Activated CD8-positive, alpha-beta memory T cell treated with anti-CD3 and anti-CD28 coated beads, Interleukin-2, amount 50 U/mL, for 48 hours (primary cell): Measurements from ENCODE around the gene CCRL2.
"Not testable (repeated sequence)": the region's sequence is repeated elsewhere in the genome, so short reads cannot be mapped to it uniquely, and the experiment has no call there.

Source experiments
- DNase-seq: peaks from one replicate; pipeline ENCODE4 v3.0.0-alpha.2; 2020

Gene CCRL2

DNA sequence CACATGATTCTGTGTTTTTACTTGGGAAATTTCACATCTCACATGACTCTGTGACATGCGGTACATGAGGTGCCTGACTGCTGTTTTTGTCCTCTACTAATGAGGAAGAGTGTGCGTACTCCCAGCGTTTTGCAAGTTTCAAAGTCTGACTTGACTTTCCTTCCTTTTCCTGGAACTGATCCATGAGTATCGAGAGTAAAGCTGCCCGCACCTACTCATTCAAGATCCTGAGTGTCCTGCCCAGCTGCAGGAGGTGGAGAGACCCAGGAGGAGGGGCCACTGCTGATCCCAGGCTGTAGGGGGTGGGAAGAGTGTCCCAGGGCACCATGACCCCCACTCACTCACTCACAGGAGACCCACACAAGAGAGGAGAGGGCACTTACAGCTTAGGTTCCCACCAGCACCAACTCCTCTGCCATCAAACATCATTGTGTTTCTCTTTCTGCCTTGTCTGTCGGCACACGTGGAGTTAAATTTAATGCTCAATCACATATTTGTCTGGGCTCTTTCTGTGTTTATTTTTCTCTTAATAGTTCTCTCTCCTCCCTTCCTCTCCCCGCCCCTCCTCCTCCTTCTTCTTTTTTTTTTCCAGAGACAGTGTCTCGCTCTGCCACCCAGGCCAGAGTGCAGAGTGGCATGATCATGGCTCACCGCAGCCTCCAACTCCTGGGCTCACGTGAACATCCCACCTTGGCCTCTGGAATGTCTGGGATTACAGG, 1.6 kb upstream of the CCRL2 start:
- no peak for DNase-seq

DNA sequence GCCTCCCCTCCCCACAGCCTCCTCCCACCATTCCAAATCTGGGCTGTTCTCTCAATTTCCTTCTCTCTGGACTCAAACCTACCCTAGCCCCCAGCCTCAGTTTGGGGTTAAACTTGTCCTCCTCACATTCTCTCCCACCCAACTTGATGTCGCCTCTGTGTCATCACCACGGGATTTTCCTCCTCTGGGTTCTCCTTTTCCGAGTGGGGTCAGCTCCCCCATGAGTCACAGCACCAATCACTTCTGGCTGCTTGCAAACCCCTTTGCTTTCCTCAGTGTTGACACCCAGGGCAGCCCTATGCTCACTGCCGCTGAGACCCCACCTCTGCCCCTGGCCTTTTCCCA, 644 bp upstream of the CCRL2 start:
- DNase-seq: no peak

DNA sequence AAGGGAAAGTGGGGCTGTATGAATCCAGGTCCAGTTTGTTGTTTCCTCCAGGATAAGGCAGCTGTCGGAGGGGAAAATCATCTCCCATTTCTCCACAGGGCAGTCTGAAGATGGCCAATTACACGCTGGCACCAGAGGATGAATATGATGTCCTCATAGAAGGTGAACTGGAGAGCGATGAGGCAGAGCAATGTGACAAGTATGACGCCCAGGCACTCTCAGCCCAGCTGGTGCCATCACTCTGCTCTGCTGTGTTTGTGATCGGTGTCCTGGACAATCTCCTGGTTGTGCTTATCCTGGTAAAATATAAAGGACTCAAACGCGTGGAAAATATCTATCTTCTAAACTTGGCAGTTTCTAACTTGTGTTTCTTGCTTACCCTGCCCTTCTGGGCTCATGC, 911 bp downstream of the CCRL2 start:
- no peak for DNase-seq

DNA sequence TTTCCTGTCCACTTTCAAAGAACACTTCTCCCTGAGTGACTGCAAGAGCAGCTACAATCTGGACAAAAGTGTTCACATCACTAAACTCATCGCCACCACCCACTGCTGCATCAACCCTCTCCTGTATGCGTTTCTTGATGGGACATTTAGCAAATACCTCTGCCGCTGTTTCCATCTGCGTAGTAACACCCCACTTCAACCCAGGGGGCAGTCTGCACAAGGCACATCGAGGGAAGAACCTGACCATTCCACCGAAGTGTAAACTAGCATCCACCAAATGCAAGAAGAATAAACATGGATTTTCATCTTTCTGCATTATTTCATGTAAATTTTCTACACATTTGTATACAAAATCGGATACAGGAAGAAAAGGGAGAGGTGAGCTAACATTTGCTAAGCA, 1.8 kb downstream of the CCRL2 start:
- DNase-seq: no peak

DNA sequence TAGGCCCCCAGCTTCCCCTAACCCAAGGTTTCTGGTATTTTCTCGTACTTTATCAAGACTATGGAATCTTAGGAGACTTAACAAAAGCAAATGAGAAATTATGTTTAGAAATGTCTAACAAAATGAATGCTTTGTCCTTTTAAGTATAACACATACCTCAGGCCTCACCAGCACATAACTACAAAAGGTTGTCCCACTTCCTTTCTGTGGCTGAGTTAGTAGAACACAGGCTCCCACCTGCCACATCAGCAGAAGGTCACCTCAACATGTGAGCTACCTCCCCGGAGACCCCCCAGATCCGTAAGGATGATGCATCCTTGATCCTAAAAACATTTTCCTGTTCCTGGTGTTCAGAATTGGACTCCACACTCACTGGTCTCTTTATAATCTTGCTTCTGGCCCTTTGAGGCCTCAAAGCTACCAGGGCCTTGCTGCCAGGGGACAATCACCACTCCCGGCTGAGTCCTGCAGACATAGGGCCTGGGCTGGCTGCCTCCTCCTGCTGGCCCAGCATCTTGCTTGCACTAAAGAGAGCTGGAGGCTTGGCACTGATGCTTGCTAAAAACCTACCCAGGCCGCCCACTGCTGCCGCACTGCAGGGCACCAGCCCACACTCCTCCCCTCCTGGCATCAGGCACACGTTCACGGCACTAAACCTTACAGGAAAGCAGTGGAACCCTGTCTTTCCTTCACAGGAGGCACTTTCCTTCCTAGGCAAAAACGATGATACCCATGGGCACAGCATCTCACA, 2.9 kb downstream of the CCRL2 start:
- no peak for DNase-seq

DNA sequence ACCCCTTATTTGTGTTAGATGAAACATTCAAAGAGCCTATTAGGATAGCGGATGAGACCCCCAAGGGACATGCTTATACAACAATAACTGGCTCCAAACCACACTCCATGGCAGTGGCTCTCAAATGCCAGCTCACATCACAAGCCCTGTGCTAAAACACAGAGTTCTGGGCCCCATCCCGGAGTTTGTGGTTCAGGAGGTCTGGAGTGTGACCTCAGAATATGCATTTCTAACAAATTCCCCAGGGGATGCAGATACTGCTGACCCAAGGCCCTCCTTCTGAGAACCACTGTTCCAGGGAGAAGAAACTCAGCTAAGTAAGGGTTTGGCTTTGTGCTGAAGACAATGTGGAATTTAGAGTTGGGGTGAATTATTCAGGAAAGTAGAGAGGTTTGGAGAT, 3.6 kb downstream of the CCRL2 start:
- DNase-seq: no peak

DNA sequence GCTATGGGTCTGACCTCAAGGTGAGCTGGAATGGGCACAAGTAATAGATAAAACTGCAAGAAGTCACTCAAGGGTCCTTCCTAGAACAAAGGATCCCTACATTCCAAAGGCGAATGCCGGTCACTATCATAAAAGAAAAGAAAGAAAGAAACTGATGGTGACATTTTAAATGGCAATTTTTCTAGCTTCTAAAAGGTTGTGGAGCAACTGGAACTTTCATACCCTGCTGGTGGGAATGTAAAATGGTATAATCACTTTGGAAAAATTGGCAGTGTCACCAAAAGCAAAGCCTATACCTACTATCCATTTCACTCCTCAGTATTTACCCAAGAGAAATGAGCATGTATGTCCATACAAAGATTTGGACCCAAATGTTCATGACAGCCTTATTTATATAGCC, 4.2 kb downstream of the CCRL2 start:
- no peak for DNase-seq

DNA sequence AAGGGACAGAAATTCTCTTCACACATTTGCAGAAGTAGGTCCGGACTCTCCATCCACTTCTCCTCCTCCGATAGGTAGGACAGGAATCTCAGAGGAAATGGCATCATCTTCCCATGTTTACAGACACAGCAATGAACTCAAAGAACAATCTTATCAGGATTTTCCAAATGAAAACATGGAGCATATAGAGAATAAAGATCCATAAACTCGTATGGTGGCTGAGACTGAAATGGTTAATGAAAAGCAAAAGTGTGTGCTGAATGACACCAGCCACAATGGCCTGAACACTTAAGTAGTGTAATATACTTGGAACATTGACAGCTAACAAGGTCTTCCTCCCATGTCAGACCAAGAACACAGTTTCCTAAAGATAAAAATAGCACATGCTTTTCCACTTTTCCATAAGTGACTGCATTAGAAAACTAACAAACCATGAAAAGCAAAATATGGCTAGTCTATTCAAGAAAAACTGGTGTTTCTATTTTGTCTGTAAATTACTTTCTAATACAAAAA, 5.8 kb downstream of the CCRL2 start:
- DNase-seq: no peak

DNA sequence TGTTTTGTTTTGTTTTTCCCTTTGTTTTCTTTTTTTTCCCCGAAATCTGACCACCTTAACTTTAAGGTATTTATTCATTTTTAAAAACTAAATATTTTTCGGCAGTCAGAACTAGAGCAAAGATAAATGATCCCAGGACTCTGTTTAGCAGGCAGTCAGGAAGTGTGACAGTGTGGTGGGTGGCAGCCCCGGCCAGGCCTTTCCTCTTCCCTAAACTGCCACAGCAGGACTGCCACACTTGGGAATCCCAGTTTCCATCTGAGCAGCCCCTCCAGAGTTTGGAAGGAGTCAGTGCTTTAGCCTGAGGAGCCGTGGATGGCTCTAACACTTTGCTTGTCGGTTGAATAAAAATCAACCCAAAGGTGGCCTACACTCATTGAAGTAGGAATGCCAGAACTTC, 6.9 kb downstream of the CCRL2 start:
- no peak for DNase-seq

DNA sequence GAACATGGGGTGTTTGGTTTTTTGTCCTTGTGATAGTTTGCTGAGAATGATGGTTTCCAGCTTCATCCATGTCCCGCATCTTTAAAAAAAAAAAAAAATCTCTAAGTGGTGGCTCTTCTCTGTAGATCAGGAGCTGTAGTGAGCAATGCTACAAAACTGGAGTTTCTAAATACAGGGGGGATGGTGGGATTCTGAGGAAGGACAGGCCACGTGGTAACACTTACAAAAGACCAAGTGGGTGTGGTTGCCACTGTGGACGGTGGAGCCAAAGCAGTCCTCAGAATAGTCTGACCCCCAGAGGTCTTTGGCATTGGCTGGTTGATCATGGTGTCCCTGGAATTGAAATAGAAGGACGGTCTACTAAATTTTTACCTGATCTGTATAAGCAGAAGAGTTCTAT, 7.7 kb downstream of the CCRL2 start:
- DNase-seq: no peak

DNA sequence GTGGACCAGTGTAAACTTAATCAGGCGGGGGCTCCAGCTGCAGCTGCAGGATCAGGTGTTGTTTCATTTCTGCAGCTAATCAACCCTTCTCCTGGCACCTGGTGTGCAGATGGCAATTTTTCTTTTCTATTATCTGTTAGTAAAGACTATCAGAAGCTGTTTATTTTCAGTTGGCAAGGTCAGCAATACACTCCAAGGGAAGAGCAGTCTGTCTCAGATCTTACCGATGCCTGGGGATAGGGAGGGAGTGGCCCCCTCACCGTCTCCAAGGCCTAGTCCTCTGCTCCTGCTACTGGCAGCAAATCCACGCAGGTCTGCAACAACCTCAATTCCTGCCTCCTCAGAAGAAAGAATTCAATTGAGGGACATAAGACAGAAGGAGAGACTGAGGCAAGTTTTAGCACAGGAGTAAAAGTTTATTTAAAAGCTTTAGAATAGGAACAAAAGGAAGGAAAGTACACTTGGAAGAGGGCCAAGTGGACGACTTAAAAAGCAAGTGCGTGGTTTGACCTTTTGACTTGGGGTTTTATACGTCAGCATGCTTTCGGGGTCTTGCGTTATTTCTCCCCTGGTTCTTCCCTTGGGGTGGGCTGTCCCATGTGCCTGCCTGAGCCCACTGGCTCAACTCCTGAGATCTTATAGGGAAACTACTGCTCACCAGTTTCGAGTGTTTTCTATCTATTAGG, 9.2 kb downstream of the CCRL2 start:
- no peak for DNase-seq

DNA sequence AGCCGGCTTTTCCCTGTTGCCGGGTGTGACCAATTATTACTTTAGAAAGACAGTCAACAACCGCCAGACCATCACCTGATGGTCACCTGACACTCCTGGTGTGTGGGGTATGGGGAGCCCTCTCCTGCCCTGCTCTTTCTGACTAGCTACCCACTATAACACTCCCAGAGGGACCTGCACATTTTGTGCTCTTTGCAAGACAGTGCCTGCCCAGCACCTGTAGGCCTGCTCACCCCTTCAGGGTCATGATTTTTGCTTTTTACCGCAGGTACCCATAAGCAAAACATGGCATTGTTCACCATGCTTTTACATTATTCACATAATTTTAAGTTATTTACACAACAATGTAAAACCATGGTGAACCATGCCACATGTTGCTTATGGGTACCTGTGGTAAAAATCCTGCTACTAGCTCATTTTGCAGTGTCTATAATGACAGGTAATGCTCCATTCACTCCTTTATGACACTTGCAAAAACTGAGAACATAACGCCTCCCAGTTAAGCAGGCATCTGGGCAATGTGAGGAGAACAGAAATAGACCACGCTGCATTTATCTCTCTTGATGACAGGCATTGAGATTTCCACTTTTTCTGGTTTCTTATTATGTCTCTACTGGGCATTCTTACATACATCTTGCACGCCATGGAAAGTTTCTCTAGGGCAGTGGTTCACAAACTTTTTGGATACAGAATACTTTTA, 9.9 kb downstream of the CCRL2 start:
- DNase-seq: no peak

DNA sequence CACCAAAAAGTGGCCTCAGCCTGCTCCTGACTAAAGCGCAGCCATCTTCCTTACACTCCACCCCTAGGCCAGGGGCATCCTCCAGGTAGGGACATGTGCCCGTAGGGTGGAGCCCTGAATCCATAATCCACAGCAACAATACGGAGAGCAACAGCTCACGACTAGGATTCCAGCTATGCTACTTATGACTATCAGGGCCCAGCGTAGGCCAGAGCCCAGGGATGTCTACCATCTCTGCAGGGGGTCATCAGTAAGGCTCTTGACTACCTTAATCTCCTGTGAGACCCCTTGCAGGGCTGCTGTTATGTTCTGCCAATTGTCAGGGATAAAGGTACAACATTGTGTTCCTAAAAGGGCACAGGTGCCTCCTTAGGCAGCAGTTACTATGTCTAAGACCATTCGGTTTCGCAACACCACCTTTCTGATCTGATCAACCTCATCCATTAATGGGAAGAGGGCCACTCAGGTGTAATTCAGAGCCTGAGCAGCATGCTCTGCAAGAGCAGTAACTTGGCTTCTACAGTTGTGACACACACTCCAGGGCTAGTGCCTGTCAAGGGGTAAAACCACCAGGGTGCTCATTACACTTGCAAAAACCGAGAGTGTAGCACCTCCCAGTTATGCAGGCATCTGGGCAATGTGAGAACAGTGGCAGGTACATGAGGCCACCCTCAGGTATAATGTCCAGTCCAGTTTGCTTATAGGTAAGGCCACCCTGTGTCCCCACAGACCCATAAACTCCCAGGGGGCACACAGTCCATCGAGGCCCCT, 11.0 kb downstream of the CCRL2 start:
- DNase-seq: no peak

DNA sequence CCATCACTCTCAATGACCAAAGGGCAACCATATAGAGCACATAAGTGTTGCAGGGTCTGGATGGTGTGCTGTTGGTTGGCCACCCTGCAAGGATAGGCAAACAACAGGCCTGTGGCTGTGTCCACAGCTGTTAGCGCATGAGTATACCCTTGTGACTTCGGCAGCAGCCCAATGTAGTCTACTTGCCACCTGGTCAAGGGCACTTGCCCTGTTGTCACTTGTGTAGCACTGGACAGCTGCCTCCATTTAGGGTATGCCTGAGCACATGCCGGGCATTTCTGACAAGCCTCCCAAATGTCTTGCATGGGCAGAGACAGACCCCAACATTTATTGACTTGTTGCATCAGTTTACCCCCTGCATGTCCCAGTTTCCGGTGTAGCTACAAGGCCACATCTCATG, 12.8 kb downstream of the CCRL2 start:
- no peak for DNase-seq

DNA sequence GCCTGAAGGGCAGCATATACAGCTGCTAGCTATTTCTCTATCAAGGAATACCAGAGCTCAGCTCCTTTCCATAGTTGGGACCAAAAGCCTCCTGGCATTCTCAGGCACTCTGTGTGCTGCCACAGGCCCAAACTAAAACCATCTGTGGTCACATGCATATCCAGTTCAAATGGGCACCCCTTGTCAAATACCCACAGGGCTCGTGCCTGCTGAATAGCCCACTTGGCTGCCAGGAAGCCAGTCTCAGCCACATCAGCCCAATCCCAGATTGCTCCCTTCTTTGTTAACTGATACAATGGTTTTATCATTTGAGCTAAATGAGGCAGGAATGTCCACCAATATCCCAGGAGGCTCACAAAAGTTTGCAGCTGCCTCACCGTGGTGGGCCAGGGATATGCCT, 13.9 kb downstream of the CCRL2 start:
- no peak for DNase-seq

DNA sequence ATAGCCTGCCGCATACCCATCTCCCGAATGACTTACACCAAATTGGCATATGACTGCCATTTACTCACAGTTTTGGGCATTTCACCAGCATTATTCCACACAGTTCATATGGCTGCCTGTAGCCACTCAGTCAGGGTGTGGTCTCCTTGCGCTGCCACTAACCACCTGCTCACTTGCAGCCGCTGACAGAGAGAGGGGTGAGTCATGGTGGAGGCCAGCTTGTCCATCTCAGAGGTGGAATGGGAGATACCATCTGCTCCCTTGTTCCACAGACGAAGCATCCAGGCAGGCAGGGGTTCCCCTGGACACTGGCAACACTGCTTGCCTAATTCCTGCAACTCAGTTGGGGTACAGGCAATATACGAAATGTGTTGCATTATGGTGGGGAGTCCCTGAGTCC, 15.6 kb downstream of the CCRL2 start:
- no peak for DNase-seq

DNA sequence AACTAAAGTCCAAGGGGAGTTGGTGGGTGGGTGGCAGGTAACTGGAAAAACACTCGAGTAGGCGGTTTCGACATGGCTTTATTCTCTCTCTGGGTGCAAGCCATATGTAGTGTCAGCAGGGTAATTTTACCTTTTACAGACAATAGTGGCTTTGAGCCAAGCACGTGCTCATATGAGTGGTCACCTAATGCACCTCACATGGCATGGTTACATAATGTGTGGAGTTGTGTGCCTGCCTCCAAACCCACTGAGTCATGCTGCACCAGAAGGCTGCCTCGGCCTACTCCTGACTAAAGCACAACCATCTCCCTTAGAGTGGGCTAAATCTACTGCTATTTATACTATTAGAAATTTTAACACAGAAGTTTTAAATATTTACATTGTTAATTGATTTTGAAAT, 16.5 kb downstream of the CCRL2 start:
- no peak for DNase-seq

DNA sequence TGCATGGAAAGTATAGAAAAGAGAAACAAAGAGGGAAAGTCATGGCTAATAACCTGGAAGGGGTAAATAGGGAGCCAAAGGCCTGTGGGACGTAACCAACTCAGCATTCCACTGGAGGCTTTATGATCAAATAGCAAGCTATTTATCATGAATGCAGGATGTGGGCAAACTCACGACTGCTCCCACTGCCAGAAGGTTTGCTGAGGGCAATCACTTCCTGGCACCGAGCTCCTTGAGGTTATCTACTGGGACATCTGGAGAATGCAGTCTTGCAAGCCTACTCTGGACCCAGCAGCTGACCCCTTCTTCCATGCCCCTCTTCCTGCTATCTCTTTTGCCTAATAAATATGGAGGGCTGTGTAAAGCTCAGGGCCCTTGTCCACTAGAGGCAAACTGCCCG, 19.4 kb downstream of the CCRL2 start:
- not testable (repeated sequence) for DNase-seq

DNA sequence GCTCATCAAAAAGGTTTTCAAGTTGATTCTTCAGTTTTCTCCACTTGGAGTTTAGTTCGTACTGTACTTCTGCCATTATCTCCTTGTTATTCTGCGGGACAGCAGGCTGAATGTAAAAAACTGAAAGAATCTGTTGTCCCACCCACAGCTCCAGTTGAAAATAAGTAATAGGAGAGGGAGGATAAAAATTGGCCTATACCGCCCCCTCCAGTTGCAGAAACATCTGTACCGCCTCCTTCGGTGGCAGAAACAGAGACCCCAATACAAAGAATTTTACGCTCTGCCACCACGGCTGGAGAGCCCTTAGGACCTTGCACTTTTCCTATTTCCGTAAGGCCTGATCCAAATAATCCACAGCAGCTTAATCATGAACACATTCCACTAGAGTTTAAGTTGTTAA, 20.3 kb downstream of the CCRL2 start:
- not testable (repeated sequence) for DNase-seq

DNA sequence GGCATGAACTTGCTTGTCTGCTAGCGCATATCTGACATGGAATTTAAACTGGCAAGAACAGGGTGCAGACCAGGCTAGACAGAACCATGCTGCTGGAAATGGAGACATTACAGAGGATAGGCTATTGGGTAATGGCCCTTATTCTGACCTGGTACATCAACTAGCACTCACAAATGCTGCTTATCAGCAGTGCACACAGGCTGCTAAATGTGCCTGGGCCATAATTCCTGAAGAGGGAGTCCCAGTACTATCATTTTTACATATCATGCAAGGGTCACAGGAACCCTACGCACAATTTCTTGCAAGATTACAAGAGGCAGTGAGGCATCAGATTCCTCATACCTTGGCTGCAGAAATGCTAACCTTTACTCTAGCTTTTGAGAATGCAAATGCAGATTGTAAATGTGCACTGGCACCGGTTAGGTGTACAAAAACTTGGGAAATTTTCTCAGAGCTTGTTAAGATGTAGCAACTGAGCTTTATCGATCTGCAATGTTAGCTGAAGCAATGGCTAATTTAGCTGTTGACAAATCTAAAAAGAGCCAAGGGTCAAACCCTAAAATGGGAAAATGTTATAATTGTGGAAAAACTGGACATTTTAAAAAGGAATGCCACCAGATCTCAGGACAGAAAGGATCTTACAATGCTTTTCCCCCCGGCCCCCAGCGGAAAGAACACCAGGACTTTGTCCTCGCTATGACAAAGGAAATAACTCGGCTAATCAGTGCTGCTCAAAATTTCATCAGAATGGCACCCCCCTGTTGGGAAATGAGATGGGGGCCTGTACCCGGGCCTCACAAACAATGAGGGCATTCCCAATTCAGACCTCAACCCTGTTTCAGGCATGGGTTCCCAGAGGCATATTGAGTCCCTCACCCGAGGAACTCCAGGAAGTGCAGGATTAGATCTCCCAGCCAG, 21.1 kb downstream of the CCRL2 start:
- no peak for DNase-seq

DNA sequence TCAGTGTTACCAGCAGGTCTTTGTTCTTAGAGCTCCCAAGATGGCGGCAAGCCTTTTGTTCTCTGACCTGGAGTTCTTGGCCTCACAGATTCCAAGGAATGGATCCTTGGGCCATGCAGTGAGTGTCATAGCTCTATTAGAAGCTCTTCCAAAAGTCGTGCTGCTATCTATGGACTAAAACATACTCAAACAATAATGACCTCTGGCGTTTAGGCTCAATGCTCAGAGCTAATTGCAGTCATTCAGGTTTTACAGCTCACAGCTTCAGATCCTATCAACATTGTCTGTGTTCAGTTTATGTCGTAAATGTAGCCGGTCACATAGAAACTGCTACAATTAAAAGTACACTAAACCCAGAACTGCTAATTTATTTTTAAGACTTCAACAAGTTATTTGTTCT, 22.2 kb downstream of the CCRL2 start:
- DNase-seq: no peak

DNA sequence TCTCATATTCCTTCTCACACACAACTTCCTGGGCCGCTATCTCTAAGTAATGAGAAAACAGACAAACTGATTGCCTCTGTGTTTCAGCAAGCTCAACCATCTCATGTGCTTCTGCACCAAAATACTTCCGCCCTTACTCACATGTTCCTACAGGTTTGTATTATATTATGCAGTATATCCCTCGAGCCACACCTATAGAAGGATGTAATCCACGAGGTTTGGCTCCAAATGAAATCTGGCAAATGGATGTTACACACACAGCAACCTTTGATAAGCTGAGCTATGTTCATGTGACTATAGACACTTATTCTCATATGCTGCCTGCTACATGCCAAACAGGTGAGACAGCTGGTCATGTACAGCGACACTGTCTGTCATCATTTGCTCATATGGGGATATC, 22.6 kb downstream of the CCRL2 start:
- DNase-seq: no peak
